ENCODE results near the gene MCUR1. TPM values are rescaled to one million over a fixed set of nuclear protein-coding genes. Genes with fewer than 3 reads are reported as not detected.
A peak's percentile ranks its signal among the peaks of the same experiment; 100 is the strongest.

Gene MCUR1
- total and polyA plus RNA-seq, 9 of the 15 experiments (the other 6 are each of a cell fraction or from before 2014, with no cell fraction given), result 5.1 to 60.2 (median 41.4) TPM

GRCh38 chr6:13795041-13795750 lies 19.2 kb downstream of the MCUR1 start (continued):
- no peak for TF ChIP-seq ZNF740 (CRISPR knock-in tag; IDR thresholded peaks at IDR 0.05)
- TF ChIP-seq ZNF740 (tag; IDR thresholded peaks at IDR 0.05), result no peak
- peak; percentile 94 for TF ChIP-seq NBN (IDR thresholded peaks at IDR 0.05; ENCODE audit: low read depth)
- no peak for TF ChIP-seq CREB3L1 (IDR thresholded peaks at IDR 0.05; ENCODE audit: borderline replicate concordance, low read depth)
- no peak for TF ChIP-seq ZNF143 (CRISPR knock-in tag; IDR thresholded peaks at IDR 0.05)
- no peak for TF ChIP-seq HNRNPH1 (optimal IDR thresholded peaks at IDR 0.05; ENCODE audit: low read depth, low read length)
- no peak for TF ChIP-seq CREB3 (tag; conservative IDR thresholded peaks at IDR 0.05; ENCODE audit: low read depth)
- TF ChIP-seq PML (IDR thresholded peaks at IDR 0.05; ENCODE audit: low read length), result no peak
- no peak for TF ChIP-seq ZMIZ1 (IDR thresholded peaks at IDR 0.05; ENCODE audit: low read depth in 2 of 2, low read length in 2 of 2)
- TF ChIP-seq KDM1A (IDR thresholded peaks at IDR 0.05), result peak; percentile 14 to 27; a peak in 1 of 4 replicates
- TF ChIP-seq SMC3 (conservative IDR thresholded peaks at IDR 0.05; ENCODE audit: insufficient read depth, low read depth, low read length), result peak; percentile 89
- no peak for TF ChIP-seq GTF3C2 (IDR thresholded peaks at IDR 0.05; ENCODE audit: borderline replicate concordance, extremely low read depth, insufficient read length)
- TF ChIP-seq ZBTB26 (CRISPR knock-in tag; IDR thresholded peaks at IDR 0.05), result no peak
- no peak for TF ChIP-seq ZNF780A (CRISPR knock-in tag; IDR thresholded peaks at IDR 0.05)
- TF ChIP-seq ZNF140 (CRISPR knock-in tag; IDR thresholded peaks at IDR 0.05), result no peak
- peak; percentile 38; the same call in 1 of the 2 replicates for TF ChIP-seq KHSRP (IDR thresholded peaks at IDR 0.05)

Measured in K562 (cell line).